HFF-Myc (cell line): Measurements from ENCODE around the gene KLF13.

Experiments
- DNase-seq: peaks from one replicate; pipeline ENCODE4 v3.0.0-alpha.2; 2011; ENCODE audit warnings: low read depth; ENCODE audit errors: extremely low read depth
- H3K4me3 ChIP-seq: replicated peaks from 2 replicates; pipeline ENCODE4 v1.5.1; 2011; ENCODE audit warnings: low read depth, mild to moderate bottlenecking, control low read depth, low read length
- TF ChIP-seq, protein P1 (sequence below): IDR thresholded peaks from 2 replicates; pipeline ENCODE4 v1.5.1; 2012; ENCODE audit warnings: mild to moderate bottlenecking, low read depth, low read length, control low read depth; ENCODE audit errors: missing control alignments

The KLF13 gene

DNA sequence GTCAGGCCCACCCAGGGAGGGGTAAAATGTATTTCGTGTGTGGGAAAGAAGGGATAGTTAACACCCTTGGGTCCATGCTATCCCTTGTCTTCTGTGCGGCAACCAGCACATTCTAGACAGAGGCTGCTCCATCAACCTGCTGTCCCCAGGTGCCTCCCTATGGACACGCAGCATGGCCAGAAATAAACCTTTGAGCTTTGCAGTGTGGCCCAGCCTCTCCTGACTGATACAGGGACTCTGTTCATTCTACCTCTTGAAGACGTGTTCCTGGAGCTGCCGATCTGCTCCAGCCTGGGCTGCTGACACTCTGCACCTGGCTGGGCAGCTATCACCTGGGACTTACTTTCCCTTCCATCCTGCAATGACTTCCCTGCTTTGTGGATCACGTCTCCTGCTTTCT lies 4.1 kb upstream of the KLF13 start:
- no peak overlapping the region for H3K4me3 ChIP-seq
- TF ChIP-seq, protein P1, sequence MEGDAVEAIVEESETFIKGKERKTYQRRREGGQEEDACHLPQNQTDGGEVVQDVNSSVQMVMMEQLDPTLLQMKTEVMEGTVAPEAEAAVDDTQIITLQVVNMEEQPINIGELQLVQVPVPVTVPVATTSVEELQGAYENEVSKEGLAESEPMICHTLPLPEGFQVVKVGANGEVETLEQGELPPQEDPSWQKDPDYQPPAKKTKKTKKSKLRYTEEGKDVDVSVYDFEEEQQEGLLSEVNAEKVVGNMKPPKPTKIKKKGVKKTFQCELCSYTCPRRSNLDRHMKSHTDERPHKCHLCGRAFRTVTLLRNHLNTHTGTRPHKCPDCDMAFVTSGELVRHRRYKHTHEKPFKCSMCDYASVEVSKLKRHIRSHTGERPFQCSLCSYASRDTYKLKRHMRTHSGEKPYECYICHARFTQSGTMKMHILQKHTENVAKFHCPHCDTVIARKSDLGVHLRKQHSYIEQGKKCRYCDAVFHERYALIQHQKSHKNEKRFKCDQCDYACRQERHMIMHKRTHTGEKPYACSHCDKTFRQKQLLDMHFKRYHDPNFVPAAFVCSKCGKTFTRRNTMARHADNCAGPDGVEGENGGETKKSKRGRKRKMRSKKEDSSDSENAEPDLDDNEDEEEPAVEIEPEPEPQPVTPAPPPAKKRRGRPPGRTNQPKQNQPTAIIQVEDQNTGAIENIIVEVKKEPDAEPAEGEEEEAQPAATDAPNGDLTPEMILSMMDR = no peak
- no peak for DNase-seq

DNA sequence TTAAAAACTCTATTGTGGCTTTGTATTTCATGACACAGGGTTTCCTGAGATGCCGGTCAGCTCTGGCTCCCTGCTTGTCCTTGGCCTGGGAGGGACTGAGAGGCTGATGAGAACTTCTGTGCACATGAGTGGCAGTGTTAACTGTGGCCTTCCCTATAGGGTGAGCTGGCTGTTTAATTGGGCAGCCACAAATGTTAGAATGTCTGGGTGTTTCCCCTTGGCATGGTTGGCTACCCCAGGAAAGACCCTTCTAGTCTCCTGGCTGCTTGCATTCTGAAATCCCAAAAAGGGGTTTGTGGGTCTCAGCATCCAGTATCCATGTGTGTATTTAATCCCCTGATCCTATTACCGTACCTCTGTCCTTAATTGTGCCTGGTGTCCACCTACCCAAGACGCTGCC lies 3.0 kb upstream of the KLF13 start:
- no peak for DNase-seq
- no peak overlapping the region for H3K4me3 ChIP-seq

DNA sequence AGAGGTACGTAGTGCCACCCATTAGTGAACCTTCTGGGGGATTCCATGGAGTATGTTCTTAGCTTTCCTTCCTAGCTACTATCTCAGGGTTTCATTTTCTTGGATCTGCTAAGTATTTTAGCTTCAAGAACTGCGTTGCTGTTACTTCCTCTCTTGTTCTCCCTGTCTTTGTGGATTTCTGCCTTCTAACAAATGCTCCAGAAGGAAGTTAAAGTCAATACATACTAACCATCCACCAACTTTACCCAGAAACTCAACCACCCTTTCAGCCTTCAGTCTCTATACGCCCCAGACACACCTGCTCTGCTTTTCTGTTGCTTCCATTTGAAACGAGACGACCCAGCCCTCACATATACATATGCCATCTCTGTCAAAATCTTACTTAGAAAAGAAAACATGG lies 2.4 kb upstream of the KLF13 start:
- DNase-seq = no peak
- TF ChIP-seq, protein P1 = no peak
- no peak overlapping the region for H3K4me3 ChIP-seq

More for the DNA sequence above, 3.0 kb upstream of the KLF13 start:
- TF ChIP-seq, protein P1 = no peak

DNA sequence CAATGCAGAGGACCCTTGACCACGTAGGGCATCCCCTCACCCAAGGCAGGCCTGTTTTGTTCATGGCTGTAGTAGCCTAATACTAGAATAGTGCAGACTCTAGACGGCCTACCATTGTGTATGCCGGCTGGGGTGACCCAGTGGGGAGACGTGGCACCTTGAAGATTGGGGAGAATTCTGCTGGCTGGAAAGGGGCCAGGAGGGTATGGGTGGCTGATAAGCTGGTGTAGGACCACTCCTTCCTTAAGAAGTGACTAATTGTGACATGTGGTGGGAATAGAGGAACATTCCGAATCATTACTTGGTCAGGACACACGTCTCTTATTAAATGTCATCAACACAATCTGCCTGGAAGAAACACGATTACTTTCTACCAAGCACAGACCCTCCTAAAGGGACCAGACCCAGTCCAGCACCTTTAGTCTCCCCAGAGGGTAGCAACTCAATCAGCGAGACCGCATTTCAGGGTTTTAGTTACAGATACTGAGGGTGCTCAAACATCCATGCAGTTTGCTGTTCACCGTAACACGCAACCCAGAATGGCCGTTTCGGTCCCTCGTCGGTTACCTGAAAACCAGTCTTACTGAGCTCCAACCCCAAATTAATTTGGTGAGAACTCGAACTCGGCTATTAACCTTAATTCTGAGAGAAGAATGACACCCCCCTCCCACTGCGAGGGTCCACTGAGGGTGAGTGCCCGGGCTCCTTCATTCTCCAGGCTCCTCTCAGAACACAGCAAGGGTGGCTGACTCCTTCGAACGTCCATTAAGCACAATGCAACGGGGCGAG lies 1.6 kb upstream of the KLF13 start:
- DNase-seq = no peak

DNA sequence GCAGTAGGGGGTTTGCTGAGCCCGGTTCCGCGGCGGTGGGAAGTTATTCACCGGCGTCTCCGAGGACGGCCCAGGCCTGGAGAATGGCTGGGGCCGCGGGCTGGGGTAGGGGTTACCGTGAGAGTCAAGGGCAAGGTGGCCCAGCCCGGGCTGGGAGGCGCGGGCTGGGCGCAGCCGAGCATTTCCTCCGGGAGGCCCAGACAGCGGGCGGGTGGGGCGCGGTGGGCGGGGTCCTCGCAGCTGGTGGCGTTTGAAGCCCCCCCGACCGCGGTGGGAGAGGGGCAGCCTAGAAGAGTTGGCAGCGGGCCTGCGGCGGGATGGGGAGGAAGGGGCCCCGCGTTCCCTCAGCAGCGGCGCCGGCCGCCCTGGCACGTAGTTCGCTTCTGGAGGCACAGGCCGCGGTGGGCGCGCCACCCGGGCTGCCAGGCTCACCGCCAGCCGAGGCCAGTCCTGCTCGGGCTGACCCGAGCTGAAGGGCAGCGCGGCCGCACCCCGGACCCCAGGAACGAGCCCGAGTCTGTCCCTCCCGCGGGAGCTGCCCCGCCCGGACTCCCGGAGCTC lies 960 bp upstream of the KLF13 start:
- TF ChIP-seq, protein P1 = no peak
- H3K4me3 ChIP-seq = peak overlapping the region; percentile 62
- no peak for DNase-seq

More for the DNA sequence above, 1.6 kb upstream of the KLF13 start:
- peak overlapping the region; percentile 62 for H3K4me3 ChIP-seq
- TF ChIP-seq, protein P1 = no peak

DNA sequence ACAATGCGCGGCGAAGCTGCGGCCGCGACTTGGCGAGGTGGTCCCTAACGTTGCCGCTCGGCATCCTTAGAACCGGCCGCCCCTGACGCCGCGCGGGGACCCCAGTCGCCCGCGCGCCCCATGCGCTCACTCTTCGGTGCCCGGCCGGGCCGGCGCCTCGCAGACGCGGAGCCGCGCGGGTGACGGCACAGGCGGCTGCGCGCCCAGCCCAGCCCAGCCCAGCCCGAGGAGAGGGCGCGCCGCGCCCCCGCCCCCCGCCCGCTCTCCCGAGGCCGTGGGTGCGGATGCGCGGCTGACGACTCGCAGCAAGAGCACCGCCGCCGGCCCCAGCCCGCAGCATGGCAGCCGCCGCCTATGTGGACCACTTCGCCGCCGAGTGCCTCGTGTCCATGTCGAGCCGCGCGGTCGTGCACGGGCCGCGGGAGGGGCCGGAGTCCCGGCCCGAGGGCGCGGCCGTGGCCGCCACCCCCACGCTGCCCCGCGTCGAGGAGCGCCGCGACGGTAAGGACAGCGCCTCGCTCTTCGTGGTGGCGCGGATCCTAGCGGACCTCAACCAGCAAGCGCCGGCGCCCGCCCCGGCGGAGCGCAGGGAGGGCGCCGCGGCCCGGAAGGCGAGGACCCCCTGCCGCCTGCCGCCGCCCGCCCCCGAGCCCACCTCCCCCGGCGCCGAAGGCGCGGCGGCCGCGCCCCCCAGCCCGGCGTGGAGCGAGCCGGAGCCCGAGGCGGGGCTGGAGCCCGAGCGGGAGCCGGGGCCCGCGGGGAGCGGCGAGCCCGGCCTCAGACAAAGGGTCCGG lies 437 bp downstream of the KLF13 start:
- TF ChIP-seq, protein P1 = no peak
- no peak for DNase-seq
- peak overlapping the region; percentile 63 for H3K4me3 ChIP-seq
